Midbrain (tissue), 1 donor: ENCODE results near the gene AJUBA.
A peak's percentile ranks its signal among the peaks of the same experiment; 100 is the strongest.
"Not testable (repeated sequence)": the region's sequence is repeated elsewhere in the genome, so short reads cannot be mapped to it uniquely, and the experiment has no call there.

Source experiments
- DNase-seq: peaks from one replicate; lab custom pipeline; 2025; lab: John Stamatoyannopoulos, UW

AJUBA gene

DNA sequence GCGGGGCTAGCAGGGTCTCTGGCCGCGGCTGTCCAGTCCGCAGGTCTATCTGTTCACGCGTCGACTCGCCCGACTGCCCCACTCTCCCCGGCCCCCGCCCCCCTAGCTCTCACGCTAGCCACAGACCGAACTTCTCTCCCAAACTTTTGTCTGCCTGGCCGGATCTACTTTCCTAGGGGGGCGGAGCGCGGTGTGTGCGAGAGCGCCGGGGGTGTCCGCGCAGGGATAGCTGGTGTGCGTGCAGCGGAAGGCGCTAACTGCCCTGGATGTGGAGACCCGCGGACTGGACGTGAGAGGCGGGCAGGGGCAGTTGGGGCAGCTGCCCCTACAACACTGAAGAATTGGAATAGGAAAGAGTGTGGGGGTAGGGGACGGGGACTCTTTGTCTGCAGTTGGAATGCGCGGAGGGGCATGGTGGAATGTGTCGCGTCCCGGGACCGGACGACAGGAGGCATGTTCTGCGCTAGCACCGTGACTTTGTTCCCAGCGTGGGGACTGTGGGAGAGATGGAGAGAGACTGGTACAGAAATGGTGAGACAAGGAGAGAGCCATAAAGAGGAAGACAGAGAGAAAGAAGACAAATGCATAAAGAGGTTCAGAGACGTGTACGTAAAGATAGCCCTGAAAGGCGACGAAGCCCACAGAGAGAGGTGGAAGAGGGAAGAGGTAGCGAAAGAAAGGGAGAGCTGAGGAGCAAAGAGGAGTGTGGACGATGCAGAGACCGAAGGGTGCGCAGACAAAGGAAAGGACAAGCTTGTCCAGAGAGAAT lies at the start of gene AJUBA:
AJUBA (minus strand) TSS at position 75 of the 769 bp plus-strand sequence. CDS start 285 bp downstream, outside the sequence.
- DNase-seq, result peak; percentile 60

DNA sequence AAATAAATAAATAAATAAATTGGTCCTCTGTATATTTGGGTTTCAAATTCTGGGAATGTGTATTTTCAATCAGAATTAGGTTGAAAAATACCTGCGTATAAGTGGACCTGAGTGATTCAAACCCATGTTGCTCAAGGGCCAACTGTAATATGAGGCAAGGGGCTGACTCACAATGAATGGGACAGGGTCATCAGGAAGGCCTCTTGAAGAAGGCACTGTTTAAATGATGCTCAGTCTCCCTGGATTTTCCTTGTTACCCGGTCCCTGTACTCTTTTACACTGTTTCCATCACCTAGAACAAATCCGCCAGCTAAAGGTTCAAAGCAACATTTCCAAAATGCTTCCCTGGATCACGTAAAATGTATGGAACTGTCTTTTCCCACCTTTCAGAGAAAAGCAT lies 48.6 kb upstream of the AJUBA start:
- no peak for DNase-seq

DNA sequence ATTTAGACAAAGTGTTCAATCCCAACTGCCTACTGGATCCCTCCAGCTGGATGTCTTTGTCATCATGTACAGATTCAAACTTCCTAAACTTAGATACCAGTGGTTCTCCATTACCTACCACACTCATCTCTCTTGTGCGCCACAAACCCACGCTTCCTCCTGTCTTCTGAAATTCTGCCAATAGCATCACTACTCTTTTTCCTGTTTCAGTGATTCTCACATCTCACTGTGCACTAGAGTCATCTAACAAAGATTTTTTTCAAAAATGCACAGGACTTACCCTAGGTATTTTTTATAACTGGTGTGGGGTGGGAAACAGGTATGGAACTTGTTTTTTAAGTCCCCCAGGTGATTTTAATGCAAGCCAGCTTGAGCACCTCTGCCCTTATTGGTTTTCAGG lies 46.4 kb upstream of the AJUBA start:
- no peak for DNase-seq

DNA sequence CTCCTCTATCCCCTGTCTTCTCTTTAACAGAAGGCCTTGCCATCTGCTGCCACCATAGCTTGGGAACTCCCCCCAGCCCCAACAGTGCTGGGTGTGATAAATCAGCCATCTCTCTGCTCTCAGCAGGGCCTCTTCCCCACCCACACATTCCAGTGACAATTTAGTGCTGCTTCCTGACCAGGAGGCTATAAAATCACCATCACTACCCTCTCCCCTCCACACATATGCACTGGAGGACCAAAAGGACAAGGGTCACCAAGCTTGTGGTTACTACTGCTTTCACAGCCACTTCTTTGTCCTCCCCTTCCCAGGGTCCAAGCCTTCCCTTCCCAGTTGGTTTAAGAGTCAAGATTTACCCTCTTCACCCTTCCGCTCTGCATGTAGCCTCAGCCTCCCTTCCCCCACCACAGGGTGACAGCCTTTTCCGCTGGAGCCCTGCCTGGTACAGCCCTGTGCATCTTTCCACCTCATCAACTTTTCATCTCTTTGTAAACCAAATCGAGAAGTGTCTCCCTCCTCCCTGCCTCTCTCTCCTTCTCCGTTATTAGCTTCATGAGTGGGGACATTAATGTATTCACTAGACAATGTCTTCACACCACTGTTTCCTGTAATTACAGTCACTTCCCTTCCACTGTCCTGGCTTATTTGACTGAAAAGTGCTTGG lies 42.9 kb upstream of the AJUBA start:
- no peak for DNase-seq

DNA sequence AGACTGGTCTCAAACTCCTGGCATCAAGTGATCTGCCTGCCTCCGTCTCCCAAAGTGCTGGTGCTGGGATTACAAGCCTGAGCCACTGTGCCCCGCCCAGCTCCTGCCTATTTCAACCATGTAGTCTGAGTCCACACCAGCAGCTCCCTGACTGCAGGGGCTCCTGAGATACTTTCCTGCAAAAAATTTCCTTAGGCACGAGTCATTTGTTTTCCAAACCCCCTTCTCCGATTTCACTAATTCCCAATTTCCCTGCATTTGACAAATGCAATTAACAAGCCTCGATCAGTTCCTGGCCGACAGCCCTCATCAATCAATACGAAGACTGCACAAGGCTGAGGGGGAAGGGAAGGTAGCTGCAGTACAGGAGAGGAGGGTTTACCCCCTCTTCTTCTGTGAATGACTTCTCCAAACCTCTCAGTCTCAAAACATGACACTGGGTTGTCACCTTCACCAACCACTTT lies 42.3 kb upstream of the AJUBA start:
- no peak for DNase-seq

DNA sequence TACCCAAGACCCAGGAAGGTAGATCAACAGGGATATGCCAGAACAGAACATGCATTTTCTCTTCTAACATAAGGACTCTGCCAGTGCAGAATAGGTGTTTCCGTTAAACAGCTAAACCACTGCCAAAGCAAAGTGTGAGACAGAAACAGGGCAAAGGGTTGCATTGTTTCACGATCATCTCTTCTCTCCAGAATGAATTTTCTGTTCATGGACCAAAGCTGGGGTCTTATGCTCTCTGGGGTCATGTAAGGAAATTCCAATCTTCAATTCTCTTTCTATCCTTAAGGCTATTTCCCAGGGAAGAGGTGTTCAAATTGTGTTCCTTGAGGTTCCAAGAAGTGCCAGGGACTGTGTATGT lies 41.4 kb upstream of the AJUBA start:
- DNase-seq, result no peak

DNA sequence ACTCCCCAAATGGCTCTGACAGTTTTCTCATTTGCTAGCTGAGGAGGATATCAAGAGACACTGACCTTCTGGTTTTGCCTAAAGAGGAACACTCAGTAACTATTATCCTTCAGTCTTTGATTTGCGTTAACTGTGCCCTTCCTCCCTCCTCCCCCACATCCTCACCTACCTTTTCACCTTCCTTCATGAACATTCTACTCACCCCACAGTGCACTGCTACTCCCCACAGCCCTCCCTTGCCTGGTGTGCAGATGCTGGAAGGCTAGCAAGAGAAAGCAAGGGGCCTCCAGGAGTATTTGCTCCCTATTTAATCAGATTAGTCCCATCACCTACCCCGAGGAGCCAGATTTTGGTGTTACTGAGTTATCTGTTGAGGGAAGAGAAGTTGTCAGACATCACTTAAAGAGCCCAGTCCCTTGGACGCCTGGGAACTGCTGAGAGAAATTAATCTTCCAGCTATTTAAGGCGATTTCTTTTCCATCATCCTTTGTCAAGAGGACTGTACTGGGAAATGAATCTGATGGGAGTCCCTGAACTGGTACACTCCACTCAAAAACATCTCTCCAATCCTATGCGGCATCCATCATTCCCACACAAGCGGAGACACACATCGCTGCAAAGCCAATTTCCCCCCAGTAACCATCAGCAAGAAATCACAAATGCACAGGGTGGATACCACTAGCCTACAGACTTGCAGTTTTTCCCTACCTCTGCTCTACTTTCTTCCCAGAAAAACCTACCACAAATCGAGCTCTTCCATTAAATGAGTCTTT lies 40.9 kb upstream of the AJUBA start:
- no peak for DNase-seq

DNA sequence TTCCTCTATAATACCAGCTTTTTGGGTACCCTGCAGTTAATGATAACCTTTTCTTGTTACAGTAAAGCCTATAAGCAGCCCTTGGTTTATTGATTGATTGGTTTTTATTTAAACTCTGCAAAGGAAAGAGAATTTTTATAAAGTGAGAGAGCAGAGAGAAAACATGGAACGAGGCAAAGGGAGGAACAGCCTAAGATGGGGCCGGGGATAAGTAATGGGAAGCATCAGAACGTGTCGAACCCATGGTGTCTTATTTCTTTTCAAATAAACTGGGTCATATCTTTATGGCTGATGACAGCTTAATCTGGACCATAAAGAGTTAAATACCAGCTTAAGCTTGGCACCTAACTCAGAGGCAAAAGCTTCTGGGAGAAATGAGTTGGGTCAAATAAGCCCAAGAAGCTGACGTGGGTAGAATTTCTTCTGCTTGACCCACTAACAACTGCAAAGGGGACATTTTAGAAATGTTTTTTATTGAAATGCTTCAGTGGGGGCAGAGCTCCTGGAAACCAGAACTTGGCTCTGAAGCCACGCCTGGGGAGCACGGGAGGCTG lies 39.6 kb upstream of the AJUBA start:
- DNase-seq, result peak; percentile 13

DNA sequence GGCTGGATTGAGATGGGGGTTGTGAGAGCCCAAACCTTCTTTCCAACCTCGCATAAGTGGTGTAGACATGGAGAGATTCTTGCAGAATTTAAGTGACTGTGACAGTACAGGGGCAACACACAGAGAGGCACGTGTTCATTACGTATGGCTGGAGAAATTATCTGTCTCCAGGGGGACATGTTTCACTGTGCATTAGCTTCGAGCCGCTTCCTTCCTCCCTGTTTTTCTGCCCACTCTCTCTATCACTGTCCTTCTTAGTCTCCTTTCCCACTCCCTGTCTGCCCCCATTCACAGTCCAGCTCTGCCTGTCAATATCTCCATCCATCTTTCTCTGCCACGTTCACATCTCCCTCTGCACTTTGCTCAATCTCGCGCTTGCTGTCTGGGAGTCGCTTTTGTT lies 39.1 kb upstream of the AJUBA start:
- DNase-seq, result no peak

DNA sequence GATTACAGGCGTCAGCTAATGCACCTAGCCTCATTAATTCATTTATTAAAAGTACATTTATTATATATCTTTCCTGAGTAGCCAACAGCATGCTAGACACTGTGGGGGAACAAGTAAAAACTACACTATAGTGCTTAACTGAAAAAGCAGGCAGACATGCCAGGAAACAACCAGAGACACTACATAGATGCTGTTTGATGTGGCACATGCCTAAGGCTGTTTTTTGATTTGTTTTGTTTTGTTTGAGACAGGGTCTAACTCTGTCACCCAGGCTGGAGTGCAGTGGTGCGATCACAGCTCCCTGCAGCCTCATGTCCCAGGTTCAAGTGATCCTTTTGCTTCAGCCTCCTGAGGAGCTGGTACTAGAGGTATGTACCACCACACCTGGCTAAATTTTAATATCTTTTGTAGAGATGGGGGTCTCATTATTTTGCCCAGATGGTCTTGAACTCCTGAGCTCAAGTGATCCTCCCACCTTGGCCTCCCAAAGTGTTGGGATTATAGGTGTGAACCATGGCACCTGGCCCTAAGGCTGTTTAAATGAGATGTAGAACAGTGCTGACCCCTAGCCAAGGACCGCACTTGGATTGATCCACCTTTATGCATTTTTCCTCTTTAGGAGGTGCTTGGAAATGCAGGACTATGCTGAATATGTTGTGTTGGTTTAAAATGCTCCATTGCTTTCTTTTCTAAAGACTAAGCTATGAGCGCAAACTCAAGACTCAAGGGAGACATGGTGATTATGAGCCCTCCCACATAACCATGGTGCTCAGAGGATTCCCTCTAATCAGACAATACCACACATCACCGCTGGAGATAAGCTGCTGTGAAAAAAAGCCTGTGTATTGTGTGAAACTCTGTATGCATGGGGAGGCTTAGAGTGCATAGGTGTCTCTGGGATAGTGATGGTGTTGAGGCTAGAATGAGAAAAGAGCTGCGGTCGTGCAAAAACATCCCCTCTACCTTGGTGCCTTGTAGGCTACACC lies 38.1 kb upstream of the AJUBA start:
- DNase-seq, result no peak

DNA sequence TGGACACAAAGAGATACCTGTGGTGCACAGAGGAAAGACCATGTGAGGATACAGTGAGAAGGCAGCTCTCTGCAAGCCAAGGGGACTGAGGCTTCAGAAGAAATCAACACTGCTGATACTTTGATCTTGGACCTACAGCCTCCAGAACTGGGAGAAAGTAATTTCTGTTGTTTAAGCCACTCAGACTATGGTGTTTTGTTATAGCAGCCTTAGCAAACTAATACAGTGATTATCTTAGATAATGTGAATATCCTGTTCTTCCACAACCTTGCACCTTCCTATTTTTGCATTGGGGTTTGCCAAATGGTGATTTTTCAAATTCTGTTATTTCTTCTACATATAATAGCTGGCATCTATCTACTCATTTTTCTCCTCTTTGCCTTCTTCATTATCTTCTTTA lies 35.8 kb upstream of the AJUBA start:
- no peak for DNase-seq

DNA sequence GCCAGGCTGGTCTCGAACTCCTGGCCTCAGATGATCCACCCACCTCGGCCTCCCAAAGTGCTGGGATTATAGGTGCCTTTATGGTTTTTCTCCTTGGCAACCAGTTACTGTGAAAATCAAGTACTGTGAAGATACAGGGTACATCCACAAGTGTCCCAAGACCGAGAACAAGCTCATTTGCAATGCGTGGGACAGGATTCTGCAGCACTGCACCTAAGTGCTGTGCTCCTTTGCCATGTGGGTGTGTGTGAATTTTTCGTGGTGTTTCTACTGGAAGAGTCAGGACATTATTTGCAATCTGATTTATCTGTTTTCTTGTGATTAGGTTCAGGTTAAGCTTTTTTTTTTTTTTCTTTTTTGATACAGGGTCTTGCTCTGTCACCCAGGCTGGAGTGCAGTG lies 34.7 kb upstream of the AJUBA start:
- no peak for DNase-seq

DNA sequence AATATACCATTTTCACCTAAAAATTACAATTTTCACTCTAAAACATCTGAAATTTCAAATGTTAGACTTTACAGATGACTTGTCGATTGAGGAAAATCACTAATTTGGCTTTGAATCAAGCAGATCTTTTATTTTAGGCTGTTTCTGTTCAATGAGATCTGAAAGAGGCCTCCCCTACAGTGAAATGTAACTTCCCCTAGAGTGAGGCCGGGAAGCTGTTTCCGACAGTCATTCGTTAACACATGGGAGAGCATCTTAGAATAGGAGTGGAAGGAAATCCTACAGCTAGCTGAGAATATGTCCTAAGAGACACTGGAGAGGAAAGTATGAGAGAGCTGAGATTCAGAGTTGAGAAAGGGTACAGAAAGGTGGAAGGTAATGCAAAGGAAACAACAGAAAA lies 33.3 kb upstream of the AJUBA start:
- no peak for DNase-seq

DNA sequence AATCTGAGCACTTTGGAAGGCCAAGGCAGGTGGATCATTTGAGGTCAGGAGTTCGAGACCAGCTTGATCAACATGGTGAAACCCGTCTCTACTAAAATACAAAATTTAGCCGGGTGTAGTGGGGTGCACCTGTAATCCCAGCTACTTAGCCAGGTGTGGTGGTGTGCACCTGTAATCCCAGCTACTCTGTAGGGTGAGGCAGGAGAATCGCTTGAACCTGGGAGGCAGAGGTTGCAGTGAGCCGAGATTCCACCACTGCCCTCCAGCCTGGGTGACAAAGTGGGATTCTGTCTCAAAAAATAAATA lies 31.4 kb upstream of the AJUBA start:
- not testable (repeated sequence) for DNase-seq

DNA sequence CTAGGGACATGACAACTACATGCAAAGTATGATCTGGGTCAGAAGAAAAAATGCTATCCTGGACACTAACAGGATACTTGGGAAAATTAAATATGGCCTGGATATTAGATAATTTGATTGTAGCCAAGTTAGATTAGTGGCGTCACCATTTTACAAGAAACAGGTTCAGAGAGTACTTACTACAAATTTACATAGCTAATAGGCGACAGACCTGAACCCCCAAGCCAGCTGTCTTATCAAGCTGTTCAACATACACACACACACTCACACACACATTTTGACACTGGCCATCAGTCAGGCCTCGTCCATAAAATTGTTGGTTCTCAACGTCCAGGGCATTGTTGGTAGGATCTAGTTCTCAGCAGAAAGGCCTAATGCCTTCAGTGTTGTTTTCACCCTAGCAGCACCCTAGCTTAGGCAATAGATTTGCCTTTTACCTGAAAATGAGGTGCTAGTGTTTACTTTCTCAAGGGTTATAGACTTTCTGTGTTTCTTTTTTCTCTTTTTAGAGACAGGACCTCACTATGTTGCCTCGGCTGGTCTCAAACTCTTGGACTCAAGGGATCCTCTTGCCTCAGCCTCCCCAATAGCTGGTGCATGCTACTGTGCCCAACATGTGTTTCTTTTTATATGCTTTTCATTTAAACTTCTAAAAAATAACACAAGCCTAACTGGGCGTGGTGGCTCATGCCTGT lies 30.9 kb upstream of the AJUBA start:
- DNase-seq, result no peak

DNA sequence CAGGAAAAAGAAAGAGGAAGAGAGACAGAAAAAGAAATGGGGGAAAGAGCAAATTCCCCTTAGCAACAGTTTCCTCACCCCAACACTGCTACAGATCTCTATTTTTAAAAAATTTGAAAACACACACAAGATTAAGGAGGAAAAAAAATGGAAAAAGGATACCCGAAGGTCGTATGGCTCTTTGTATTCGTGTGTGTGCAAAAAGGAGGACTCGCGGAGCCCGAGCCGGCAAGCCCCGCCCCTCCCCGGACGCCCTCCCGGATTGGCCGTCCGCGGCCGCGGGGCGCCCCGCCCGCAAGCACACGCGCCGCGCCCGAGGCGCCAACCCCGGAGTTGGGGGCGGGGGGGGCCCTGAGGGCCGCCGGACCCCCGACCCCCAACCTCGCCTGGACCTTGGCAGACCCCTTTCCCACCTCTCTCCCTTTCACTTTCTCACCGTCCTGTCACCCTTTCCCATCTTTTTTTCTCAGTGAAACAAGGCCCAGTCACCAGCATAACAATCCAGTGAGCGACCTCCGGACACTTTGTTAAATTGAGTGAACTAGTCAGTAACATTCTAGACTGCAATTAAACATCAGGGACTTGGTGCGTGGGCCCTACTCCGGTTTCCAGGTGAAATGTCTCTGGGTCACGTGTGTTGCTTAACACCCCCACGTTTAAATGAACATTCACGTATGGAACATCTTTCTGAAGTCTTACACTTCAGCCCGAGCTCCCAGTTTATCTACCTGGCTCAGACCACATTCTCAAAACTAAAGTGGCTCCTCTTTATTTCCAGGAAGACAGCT lies 27.8 kb upstream of the AJUBA start, which contains the start of gene C14orf93:
C14orf93 (minus strand) TSS at position 205 of the 788 bp plus-strand sequence. CDS start 11,120 bp downstream, outside the sequence.
- peak; percentile 62 for DNase-seq

DNA sequence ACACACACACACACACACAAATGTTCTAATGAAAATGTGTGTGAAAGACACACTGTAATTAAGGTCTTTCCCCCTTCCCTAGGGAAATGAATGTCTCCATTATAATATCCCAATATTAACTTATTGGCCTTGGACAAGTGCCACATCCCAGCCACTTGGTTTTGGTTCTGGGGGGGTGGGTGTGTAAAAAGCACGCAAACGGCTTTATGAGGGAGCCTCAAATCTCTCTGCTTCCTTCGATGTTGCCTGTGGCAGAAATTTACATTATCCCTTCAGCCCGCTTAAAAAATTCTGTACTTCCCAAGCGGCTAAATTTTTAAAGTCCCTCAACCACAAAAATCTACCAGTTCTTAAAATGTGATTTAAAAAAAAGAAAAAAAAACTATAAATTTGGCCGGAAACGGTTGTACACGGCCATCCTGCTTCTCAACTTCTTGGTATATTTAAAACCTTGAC lies 27.2 kb upstream of the AJUBA start:
- DNase-seq, result no peak

DNA sequence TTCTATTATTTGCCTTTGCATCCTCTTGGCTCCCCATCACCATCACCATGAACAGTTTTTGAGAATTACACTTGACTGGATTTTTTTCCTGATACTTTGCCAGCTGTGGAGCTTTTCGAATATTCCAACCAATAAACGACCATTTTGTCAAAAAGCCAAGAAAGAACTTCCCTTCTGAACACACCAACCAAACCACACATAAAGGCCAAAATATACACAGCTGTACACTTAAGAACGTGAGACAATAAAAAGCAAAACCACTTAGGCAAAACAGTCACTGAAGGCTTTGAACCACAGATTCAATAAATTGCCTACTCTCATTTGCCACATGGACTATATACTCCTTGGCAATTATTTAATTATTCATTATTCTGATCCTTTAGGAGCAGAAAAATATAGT lies 26.5 kb upstream of the AJUBA start:
- DNase-seq, result no peak

DNA sequence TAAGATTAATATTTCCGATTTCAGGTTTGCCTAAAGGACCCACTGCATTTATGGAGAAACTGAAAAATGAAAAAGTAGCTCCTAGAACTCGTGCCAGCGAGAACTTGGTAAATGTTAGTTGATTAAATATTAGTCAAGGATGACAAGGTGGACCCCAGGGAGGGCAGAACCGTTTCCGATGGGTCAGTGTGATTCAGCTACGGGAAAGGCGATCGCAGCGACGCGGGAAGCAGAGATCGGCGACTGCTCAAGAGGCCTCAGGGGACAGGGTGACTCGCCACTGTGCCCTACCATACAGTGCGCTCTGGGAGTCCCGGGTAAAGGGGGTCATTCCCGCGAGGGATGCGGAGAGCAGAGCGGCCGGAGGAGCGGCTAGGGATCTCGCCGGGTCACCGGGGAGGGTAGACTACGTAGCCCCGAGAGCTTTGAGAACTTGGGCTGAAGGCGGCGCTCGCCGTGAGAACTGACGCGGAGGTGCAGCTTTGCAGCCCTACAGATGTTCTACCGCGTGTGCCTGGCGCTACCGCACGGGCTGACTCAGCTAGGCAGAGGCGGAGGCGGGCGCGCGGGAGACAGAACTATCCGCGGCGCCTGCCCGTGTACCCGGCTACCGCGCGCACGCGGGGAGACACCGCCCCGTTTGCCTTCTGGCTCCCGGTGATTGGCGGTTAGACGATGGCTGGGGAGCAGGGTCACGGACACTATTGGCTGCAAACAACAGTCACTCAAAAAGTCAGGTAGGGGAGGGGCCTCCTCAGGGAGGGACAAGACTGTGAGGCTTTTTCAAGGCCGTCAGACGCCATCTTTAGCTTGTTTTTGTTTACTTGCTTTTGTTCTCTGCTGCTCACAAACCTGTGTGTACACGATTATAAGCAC lies 24.4 kb upstream of the AJUBA start:
- DNase-seq, result peak; percentile 99
